ENCODE data around the gene WSB1.
"Not testable (repeated sequence)": the region's sequence is repeated elsewhere in the genome, so short reads cannot be mapped to it uniquely, and the experiment has no call there.

The WSB1 gene, protein sequence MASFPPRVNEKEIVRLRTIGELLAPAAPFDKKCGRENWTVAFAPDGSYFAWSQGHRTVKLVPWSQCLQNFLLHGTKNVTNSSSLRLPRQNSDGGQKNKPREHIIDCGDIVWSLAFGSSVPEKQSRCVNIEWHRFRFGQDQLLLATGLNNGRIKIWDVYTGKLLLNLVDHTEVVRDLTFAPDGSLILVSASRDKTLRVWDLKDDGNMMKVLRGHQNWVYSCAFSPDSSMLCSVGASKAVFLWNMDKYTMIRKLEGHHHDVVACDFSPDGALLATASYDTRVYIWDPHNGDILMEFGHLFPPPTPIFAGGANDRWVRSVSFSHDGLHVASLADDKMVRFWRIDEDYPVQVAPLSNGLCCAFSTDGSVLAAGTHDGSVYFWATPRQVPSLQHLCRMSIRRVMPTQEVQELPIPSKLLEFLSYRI

GRCh38 chr17:27293898-27294688, at the start of gene WSB1:
Gene WSB1, plus strand, starts transcription at chr17:27294114. Its CDS starts 282 bp downstream, at chr17:27294396.
- peak; percentile 84 for DNase-seq

- DNase-seq, result peak; percentile 47
These were observed 49.3 kb upstream of the WSB1 start for GRCh38 chr17:27244491-27245223.

DNA sequence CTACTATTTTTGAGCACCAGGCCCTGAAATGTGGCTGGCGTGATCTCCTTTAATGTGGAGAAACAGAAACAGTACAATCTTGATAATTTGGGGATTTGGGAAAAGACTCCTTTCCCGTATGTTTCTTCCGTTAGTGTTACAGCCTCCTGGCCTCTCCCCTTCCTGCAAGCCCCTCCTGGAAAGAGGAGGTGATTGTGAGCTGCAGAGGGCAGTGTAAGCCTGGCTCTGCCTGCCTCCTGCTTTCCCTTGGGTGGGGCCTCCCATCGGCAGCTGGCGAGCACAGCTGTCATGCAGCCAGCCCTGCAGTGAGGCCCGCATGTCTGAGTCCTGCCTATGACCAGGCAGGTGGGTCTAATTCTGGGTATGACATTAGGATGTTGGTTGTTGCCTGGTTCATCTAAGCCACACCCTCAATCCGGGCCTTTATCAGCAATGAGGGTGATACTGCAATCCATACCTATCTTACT, 48.7 kb upstream of the WSB1 start:
- peak; percentile 47 for DNase-seq

DNA sequence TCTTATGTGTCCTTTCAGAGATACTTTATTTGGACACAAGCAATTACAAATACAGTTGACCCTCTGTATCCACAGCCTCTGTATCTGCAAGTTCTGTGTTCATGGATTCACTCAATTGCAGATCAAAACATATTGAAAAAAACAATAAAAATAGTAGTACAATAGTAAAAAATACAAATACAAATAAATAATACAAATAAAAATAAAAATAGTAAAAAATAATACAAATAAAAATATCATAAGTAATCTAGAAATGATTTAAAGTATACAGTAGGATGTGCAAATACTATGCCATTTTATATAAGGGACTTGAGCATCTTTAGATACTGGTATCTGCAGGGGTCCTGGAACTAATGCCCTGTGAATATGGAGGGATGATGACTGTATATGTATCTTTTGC, 47.4 kb upstream of the WSB1 start:
- DNase-seq, result no peak

DNA sequence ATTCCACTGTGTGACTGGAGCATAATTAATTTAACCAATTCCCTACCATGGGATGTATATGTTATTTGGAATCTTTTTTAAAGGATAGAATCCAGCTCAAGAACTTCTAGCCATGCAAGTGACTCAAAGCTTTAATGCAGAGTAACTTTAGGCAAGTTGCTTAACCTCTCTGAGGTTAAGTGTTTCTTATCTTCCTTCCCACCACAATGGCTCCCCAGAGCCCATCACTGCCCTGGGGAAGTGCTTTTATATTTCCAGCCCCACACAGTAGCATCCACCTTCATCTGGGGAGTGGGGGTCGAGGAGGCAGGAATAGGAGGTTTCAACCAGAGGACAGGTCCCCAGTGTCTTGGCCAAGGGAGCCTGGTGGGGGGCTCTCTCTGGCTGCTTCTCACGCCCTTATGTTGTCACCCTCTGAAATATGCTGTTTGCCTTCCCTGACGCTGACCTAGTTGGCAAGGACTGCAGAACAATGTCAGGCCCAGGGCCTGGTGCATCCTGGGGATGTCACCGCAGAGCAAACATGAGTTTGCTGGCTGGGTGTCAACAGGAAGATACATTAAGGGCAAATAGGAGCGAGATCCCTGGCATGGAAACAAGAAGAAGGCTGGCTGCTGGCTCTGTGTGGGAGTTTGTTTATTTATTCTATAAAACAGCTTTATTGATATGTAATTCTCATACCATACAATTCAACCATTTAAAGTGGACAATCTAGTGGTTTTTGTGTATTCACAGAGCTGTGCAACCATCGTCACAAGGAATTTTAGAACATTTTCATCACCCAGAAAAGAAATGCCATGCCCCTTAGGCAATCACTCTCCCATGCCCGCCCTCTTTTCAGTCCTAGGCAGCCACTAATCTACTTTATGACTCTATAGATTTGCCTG, 46.6 kb upstream of the WSB1 start:
- no peak for DNase-seq

GRCh38 chr17:27247958-27248342, 46.0 kb upstream of the WSB1 start:
- no peak for DNase-seq

DNA sequence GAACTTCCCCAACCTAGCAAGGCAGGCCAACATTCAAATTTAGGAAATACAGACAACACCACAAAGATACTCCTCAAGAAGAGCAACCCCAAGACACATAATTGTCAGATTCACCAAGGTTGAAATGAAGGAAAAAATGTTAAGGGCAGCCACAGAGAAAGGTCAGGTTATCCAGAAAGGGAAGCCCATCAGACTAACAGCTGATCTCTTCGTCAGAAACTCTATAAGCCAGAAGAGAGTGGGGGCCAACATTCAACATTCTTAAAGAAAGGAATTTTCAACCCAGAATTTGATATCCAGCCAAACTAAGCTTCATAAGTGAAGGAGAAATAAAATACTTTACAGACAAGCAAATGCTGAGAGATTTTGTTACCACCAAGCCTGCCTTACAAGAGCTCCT, 43.1 kb upstream of the WSB1 start:
- DNase-seq, result not testable (repeated sequence)

DNA sequence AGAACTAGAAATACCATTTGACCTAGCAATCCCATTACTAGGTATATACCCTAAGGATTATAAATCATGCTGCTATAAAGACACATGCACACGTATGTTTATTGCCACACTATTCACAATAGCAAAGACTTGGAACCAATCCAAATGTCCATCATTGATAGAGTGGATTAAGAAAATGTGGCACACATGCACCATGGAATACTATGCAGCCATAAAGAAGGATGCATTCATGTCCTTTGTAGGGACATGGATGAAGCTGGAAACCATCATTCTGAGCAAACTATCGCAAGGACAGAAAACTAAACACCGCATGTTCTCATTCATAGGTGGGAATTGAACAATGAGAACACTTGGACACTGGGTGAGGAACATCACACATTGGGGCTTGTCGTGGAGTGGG, 39.1 kb upstream of the WSB1 start:
- DNase-seq, result not testable (repeated sequence)

DNA sequence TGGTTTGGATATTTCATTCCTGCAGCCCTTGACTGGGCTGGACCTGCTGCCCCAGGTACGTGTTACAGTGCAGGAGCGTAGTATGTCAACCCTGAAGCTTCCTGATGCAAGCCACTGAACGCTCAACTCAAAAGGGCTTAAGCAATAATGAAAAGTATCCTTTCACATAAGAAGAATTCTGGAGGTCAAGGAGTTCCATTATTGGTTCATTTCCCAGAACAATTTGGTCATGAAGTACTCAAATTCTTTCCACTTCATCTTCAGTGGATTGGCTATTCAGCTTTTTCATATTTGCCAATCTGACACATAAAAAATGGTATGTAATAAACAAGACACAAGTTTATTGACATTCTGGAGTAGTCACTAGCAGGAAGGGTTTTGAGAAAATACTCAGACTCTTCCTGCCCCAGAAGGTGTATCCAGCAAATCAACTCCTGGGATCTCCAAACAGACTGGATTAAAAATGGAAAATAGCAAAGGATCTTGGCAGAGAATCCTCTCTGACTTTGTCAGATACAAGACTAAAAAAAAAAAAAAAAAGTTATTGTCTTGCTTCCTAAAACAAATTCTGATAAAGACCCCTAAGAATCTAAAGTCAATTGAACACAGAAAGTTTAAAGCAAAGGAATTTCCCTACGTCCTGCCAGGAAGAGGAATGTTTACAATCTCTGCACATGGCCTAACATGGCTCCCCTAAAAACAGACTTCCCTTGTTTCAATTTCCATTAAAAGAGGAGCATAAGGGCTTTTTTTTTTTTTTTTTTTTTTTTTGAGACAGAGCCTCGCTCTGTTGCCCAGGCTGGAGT, 37.5 kb upstream of the WSB1 start:
- DNase-seq, result no peak

- DNase-seq, result no peak
These were observed 36.9 kb upstream of the WSB1 start for GRCh38 chr17:27257031-27257357.

GRCh38 chr17:27259356-27259755, 34.6 kb upstream of the WSB1 start:
- no peak for DNase-seq

- DNase-seq, result no peak
These were observed 30.5 kb upstream of the WSB1 start for GRCh38 chr17:27263386-27263785.

GRCh38 chr17:27264068-27264812, 29.7 kb upstream of the WSB1 start:
- no peak for DNase-seq

GRCh38 chr17:27265333-27265732, 28.6 kb upstream of the WSB1 start:
- no peak for DNase-seq

DNA sequence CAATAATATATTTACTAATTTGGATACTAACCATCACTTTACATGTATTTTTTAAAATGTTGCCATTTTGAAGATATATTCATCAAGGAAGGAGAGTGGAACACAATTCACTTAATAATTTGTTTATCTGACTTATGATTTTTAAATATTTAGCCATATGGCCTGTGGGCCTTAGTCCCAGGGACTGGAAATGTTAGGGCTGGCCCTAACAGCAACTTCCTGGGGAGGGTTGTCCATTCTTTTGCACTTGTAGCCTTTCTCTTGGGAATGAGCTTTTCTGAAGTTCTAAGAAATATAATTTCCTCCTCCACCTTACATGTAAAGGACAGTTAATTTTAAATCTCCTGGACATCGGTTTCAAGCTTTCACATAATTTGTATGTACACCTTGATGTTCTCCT, 27.7 kb upstream of the WSB1 start:
- no peak for DNase-seq

DNA sequence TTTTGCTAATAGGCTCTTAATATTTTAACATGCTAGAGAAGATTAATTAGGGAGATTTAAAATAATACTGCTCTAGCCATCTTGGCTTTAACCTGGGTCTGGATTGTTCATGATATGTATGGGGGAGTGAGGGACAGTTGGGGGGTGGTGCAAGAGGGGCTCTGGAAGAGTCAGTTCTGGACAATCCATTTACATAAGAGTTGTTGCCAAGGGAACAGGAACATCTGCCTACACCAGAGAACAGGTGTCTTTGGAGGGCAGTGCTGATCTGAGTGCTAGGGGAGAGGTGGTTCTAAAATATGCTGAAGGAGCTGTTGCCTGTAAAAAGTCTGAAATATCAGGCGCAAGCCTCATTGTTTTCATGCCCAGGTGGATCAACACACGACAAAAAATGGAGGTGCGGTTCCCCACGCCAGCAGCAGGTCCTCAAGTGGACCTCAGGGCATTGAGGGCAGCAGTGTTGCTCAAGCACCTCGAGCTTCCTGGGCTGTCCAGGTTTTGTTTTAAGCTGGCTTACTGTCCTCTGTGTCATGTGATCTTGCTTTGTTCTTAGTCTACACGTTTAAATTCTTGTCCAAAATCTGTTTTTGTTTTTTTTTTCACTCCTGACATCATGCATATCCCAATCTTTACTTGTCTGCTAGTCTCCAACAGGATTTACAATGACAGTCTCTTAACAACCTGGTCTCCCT, 25.4 kb upstream of the WSB1 start:
- no peak for DNase-seq

DNA sequence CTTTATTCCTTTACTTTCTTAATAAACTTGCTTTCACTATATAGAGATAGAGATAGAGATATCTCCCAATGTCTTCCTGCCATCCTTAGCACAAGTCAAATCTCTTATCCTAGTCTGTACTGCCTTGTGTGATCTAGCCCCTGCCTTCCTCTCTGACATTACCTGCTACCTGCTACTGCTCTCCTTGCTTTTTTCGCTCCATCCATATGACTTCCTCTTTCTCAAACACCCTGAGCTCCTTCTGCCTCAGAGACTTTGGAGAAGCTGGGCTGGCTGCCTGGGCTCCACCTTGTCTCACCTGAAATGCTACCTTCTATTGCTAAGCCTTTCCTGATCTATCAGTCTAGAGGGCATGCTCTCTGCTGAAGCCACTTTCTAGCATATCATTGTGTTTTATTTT, 24.7 kb upstream of the WSB1 start:
- no peak for DNase-seq

DNA sequence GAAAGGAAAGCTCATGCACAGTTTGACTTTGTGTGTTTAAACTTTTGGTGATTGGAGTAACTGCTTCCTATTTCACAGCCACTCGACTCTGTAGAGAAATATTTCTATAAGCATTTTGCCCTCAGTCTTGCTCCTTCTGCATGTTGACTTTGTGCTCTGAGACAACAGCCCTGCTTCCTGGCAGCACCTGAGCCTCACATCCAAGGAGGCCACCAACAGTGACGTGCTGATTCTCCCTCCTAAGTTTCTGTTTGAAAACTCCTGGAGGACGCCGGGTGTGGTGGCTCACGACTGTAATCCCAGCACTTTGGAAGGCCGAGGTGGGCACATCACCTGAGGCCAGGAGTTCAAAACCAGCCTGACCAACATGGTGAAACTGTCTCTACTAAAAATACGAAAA, 23.9 kb upstream of the WSB1 start:
- DNase-seq, result no peak

DNA sequence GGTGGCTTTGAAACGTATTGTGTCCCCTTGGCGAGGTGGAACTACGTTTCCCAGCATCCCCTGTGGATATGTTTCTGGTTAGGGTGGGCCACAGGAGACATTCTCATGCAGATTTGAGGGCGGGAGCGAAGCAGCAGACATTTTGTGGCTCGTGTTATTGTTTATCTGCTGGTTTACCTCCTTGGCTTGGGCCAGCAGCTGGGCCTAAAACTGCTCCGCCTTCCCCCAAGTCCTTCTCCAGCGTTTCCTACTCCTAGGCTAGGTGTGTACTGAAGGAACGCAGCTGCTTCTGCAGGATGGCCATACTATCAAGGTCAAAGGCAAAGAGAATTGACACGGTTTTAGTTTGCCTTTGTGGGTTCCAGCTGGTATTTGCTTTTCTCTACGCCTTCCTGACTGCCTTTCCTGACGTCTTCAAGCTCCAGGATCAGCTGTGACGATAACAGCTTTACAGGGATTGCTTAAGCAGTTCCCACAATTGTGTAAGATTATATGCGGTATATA, 17.2 kb upstream of the WSB1 start:
- no peak for DNase-seq

- DNase-seq, result not testable (repeated sequence)
These were observed 14.8 kb upstream of the WSB1 start for GRCh38 chr17:27279132-27279531.
